Lung (tissue), 12 donors: Measurements from ENCODE around the gene UBXN1. TPM values are rescaled to one million over a fixed set of nuclear protein-coding genes. Genes with fewer than 3 reads are reported as not detected.
A peak's percentile ranks its signal among the peaks of the same experiment; 100 is the strongest.

Experiments used
- ATAC-seq: fragments of 200-7000 bp; cut with Tn5 transposase; one replicate; pipeline ENCODE4 v1.9.1; 2020; ENCODE audit warnings: moderate number of reproducible peaks; ENCODE audit not compliant: insufficient read depth, low FRiP score
- DNase-seq, 3 donors: peaks; one replicate each; pipeline ENCODE4 v3.0.0-alpha.2; 2013 to 2017
- H3K27ac ChIP-seq, 2 donors: one replicate each; pipeline ENCODE4 v1.5.1; 2013; ENCODE audit warnings: mild to moderate bottlenecking in 2 of 2, moderate library complexity in 2 of 2, control low read depth in 1 of 2, inconsistent platforms in 1 of 2, low read depth in 1 of 2, low read length in 1 of 2
- H3K27me3 ChIP-seq, 3 donors: one replicate each; pipeline ENCODE4 v1.5.1; 2013; ENCODE audit warnings: low read length in 2 of 3; ENCODE audit not compliant: control insufficient read depth in 3 of 3, insufficient read depth in 3 of 3
- H3K36me3 ChIP-seq, 4 donors: one replicate each; pipeline ENCODE4 v1.5.1; 2013; ENCODE audit warnings: low read length in 4 of 4, mild to moderate bottlenecking in 1 of 4, moderate library complexity in 1 of 4; ENCODE audit not compliant: control insufficient read depth in 4 of 4, insufficient read depth in 4 of 4
- H3K4me1 ChIP-seq, 5 donors: one replicate each; pipeline ENCODE4 v1.5.1; 2013; ENCODE audit warnings: low read length in 5 of 5, mild to moderate bottlenecking in 2 of 5, moderate library complexity in 1 of 5; ENCODE audit not compliant: control insufficient read depth in 5 of 5, insufficient read depth in 5 of 5
- H3K4me3 ChIP-seq: one replicate; pipeline ENCODE4 v1.5.1; 2013; ENCODE audit warnings: mild to moderate bottlenecking, control low read depth, moderate library complexity
- H3K9ac ChIP-seq, 2 donors: one replicate each; pipeline ENCODE4 v1.5.1; 2013; ENCODE audit warnings: low read length in 2 of 2, control low read depth in 1 of 2; ENCODE audit not compliant: insufficient read depth in 1 of 2
- H3K9me3 ChIP-seq, 4 donors: one replicate each; pipeline ENCODE4 v1.5.1; 2013; ENCODE audit warnings: low read length in 3 of 4, mild to moderate bottlenecking in 1 of 4, moderate library complexity in 1 of 4; ENCODE audit not compliant: control insufficient read depth in 4 of 4, insufficient read depth in 3 of 4
- WGBS, 2 donors: extraction: QIAGEN DNeasy Blood & Tissue Kit; methylation state at CpG; one replicate each; pipeline ENCODE4 v1.1.7; 2013; 5-methylcytosine and 5-hydroxymethylcytosine counted together
- polyA plus RNA-seq, 2 donors: library from polyadenylated mRNA; stranded (reverse); fragments of 200-250 nt; gene quantifications; one replicate each; pipeline ENCODE4 v1.2.1, GENCODE V29; 2013
- total RNA-seq, 2 donors: library from RNA; depleted of rRNA in 1 of 2; stranded (reverse); fragments of >200 nt in 1 of 2; gene quantifications; one replicate each; pipeline ENCODE4 v1.2.1, GENCODE V29; 2014 to 2021
- TF ChIP-seq, protein P1 (sequence below): IDR thresholded peaks from 2 replicates; pipeline ENCODE4 v1.5.1; 2012; ENCODE audit warnings: mild to moderate bottlenecking; ENCODE audit errors: control extremely low read depth, extremely low read depth
- donor health status: control.
- donor health status: control.
- donor health status: Bipolar disorder and iron deficiency.
- donor health status: healthy.
- donor health status: DM: yes; HTN: yes; CAD: no.

UBXN1 gene
- total and polyA plus RNA-seq, 4 donors, result 54.8 to 168 (median 114) TPM

DNA sequence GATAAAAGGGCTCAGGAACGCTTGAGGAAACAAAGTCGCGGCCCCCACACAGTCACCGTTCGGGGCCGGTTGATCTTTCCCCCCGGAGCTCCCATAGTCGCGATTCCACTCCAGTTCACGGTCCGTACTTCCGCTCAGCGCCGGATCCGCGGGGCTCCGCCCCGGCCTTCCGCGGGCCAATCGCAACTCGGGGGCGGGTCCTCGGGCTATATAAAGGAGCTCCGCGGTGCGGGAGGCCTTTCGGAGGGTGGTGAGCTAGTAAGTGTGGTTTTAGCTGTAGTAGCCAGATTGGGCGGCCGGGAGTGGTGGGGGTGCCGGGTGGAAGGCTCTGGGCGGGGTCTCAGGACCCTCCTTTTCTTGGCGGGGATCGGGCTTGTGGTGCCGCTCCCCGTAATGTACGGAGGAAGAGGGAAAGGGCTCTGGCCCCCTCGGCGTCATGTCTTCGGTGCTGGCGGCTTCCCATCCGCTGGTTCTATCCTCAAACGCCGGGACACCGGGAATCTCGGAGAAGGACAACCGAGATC lies 13.7 kb downstream of the UBXN1 start, which contains the start of the genes C11orf98 and CSKMT:
C11orf98 (minus strand) TSS at position 136 of the 524 bp plus-strand sequence; CDS start at position 95, 41 bp downstream.
CSKMT (plus strand) TSS at position 238 of the 524 bp plus-strand sequence. CDS start 568 bp downstream, outside the sequence.
- H3K4me3 ChIP-seq, result peak within 1 kb of the TSS; percentile 79
- no peaks in the 10 kb centered on the region for H3K9me3 ChIP-seq
- H3K4me1 ChIP-seq, result peaks cover 11 to 17% (median 14%) of the 10 kb centered on the region in 5 donors
- TF ChIP-seq, protein P1, sequence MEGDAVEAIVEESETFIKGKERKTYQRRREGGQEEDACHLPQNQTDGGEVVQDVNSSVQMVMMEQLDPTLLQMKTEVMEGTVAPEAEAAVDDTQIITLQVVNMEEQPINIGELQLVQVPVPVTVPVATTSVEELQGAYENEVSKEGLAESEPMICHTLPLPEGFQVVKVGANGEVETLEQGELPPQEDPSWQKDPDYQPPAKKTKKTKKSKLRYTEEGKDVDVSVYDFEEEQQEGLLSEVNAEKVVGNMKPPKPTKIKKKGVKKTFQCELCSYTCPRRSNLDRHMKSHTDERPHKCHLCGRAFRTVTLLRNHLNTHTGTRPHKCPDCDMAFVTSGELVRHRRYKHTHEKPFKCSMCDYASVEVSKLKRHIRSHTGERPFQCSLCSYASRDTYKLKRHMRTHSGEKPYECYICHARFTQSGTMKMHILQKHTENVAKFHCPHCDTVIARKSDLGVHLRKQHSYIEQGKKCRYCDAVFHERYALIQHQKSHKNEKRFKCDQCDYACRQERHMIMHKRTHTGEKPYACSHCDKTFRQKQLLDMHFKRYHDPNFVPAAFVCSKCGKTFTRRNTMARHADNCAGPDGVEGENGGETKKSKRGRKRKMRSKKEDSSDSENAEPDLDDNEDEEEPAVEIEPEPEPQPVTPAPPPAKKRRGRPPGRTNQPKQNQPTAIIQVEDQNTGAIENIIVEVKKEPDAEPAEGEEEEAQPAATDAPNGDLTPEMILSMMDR, result no peak
- peak within 1 kb of the TSS; percentile 86 to 90 for H3K27ac ChIP-seq
- peaks cover 7 to 21% (median 18%) of the 10 kb centered on the region in 4 donors for H3K36me3 ChIP-seq
- ATAC-seq (peak; percentile 96), DNase-seq (peak; percentile 97 to 98 (median 97))
- 0 to 1% methylated on average over 41 to 47 of the region's 47 CpGs for WGBS, 2 donors
- peak within 1 kb of the TSS; percentile 48 to 82 for H3K9ac ChIP-seq
- no peaks in the 10 kb centered on the region for H3K27me3 ChIP-seq

DNA sequence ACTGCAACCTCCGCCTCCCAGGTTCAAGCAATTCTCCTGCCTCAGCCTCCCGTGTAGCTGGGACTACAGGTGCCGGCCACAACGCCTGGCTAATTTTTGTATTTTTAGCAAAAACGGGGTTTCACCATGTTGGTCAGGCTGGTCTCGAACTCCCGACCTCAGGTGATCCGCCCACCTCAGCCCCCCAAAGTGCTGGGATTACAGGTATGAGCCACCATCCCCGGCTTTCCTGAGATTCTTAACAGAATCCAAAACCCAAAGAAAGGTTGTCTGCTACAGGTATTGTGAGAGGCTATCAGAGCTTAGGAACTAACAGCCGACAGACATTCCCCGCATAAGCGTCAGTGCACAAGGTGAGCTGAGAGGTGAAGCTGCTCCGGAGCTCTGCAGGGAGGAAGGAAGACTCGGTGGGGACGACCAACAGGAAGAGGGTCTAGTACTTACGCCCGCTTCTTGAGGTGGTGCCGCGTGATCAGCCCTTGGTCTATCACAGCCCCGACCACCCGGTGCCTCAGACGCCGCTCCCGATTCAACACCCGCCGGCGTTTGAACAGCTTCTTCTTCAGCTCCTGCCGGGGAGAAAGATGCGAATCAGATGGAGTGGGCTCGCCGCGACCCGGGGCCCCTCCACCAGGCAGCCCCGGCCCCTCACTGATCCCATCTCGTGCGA lies 14.3 kb downstream of the UBXN1 start:
- TF ChIP-seq, protein P1, result no peak
- Histone ChIP-seq H3K4me1 (peaks cover 11 to 15% (median 12%) of the 10 kb centered on the region in 5 donors), H3K9ac (peak overlapping the region; percentile 12 to 61), H3K36me3 (peaks cover 7 to 21% (median 17%) of the 10 kb centered on the region in 4 donors), H3K27ac (peak overlapping the region; percentile 79 to 90), H3K27me3 (no peaks in the 10 kb centered on the region), H3K4me3 (peak overlapping the region; percentile 62), H3K9me3 (no peaks in the 10 kb centered on the region)
- ATAC-seq, result peak; percentile 16
- peak in 2 of 3 donors; percentile 62 to 71 for DNase-seq
- 4% methylated on average over 36 of the region's 36 CpGs for WGBS, 2 donors

DNA sequence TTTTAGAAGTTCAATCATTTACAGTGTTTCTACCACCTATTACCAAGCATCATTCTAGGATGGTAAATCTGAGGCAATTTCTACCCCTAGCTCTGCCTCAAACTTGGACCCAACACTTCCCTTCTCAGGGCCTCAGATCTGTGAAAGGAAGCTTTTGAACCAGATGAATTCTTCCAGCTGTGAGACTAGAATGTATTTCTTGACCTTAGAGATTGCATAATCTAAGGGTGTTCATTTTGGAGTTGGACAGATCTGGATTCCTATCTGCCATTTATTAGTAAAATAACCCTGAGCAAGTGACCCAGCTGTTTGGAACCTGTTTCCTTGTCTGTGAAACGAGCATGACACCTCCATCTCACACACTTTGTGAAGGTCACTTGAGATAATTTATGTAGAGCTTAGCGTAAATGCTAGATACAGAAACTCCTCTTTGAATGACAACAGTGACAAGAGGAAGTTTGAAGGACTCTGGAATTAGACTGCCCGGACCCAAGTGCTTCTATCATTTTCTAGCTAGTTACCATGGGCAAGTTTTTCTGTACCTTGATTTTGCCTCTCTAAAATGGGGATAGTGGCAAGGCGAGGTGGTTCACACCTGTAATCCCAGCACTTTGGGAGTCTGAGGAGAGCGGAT lies 22.0 kb downstream of the UBXN1 start:
- WGBS, 2 donors, result 56 to 66% methylated on average over 5 of the region's 5 CpGs
- no peaks in the 10 kb centered on the region for H3K9me3 ChIP-seq
- DNase-seq (peak in 2 of 3 donors; percentile 53 to 58), ATAC-seq (no peak)
- TF ChIP-seq, protein P1, result no peak
- peaks cover 0 to 6% (median 0%) of the 10 kb centered on the region in 5 donors for H3K4me1 ChIP-seq
- no peaks in the 10 kb centered on the region for H3K27me3 ChIP-seq
- no peak overlapping the region for H3K27ac ChIP-seq
- H3K9ac ChIP-seq, result no peak overlapping the region
- H3K36me3 ChIP-seq, result no peaks in the 10 kb centered on the region
- no peak overlapping the region for H3K4me3 ChIP-seq
